Progenitor cell of endocrine pancreas (in vitro differentiated cells): ENCODE results near the gene MAML2. TPM values are rescaled to one million over a fixed set of nuclear protein-coding genes. Genes with fewer than 3 reads are reported as not detected.
A peak's percentile ranks its signal among the peaks of the same experiment; 100 is the strongest.

ENCODE experiments used
- DNase-seq: peaks from one replicate; pipeline ENCODE4 v3.0.0; 2021; ENCODE audit warnings: low spot score; ENCODE audit not compliant: unreplicated experiment
- H3K27ac Mint-ChIP-seq: 2 replicates; pipeline ENCODE4 v1.8.0; 2021; ENCODE audit warnings: mild to moderate bottlenecking, moderate library complexity, mixed read lengths
- H3K27me3 Mint-ChIP-seq: 2 replicates; pipeline ENCODE4 v1.8.0; 2021; ENCODE audit warnings: mixed read lengths
- H3K36me3 Mint-ChIP-seq: 2 replicates; pipeline ENCODE4 v1.8.0; 2022; ENCODE audit warnings: mixed read lengths; ENCODE audit not compliant: insufficient read depth
- H3K4me1 Mint-ChIP-seq: 2 replicates; pipeline ENCODE4 v1.8.0; 2021; ENCODE audit warnings: low read depth, mixed read lengths
- H3K4me3 Mint-ChIP-seq: 2 replicates; pipeline ENCODE4 v1.8.0; 2021; ENCODE audit warnings: low read depth, mild to moderate bottlenecking, moderate library complexity, mixed read lengths
- H3K9me3 Mint-ChIP-seq: 2 replicates; pipeline ENCODE4 v1.8.0; 2021; ENCODE audit warnings: low read depth, mixed read lengths
- total RNA-seq: library from RNA; stranded (reverse); gene quantifications from 2 replicates; pipeline ENCODE4 v1.2.1, GENCODE V29; 2021
- TF ChIP-seq, protein P1 (sequence below): fragments of 200-600 bp; sonication (generic); IDR thresholded peaks from one replicate; pipeline ENCODE4 v1.5.0; 2021; ENCODE audit warnings: antibody characterized with exemption, mild to moderate bottlenecking; ENCODE audit not compliant: unreplicated experiment

Gene MAML2
- total RNA-seq, 1 donor from 2014 or later = 17.6 TPM

DNA sequence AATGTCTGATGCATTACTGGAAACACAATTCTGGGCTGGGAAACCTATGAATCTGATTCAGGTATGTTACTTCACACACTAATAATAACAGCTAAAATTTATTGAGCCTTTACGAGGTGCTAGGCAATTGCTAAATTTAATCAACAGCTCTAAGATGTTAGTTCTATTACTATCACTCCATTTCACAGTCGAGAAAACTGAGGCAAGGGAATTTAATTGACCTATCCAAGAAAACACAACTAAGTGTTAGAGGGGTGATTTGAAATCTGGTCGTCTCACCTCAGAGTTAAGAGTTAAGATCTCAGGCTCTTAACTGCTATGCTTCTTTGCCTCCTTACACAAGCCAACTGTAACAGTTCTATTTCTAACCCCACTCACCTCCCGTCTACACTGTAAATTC, 8.8 kb downstream of the MAML2 start:
- Mint-ChIP-seq H3K4me3 (no peak overlapping the region), H3K36me3 (peaks cover 9% of the 10 kb centered on the region), H3K27me3 (no peaks in the 10 kb centered on the region), H3K9me3 (no peaks in the 10 kb centered on the region), H3K27ac (no peak overlapping the region), H3K4me1 (peaks cover 49% of the 10 kb centered on the region)
- DNase-seq = no peak
- TF ChIP-seq, protein P1, sequence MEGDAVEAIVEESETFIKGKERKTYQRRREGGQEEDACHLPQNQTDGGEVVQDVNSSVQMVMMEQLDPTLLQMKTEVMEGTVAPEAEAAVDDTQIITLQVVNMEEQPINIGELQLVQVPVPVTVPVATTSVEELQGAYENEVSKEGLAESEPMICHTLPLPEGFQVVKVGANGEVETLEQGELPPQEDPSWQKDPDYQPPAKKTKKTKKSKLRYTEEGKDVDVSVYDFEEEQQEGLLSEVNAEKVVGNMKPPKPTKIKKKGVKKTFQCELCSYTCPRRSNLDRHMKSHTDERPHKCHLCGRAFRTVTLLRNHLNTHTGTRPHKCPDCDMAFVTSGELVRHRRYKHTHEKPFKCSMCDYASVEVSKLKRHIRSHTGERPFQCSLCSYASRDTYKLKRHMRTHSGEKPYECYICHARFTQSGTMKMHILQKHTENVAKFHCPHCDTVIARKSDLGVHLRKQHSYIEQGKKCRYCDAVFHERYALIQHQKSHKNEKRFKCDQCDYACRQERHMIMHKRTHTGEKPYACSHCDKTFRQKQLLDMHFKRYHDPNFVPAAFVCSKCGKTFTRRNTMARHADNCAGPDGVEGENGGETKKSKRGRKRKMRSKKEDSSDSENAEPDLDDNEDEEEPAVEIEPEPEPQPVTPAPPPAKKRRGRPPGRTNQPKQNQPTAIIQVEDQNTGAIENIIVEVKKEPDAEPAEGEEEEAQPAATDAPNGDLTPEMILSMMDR = no peak

DNA sequence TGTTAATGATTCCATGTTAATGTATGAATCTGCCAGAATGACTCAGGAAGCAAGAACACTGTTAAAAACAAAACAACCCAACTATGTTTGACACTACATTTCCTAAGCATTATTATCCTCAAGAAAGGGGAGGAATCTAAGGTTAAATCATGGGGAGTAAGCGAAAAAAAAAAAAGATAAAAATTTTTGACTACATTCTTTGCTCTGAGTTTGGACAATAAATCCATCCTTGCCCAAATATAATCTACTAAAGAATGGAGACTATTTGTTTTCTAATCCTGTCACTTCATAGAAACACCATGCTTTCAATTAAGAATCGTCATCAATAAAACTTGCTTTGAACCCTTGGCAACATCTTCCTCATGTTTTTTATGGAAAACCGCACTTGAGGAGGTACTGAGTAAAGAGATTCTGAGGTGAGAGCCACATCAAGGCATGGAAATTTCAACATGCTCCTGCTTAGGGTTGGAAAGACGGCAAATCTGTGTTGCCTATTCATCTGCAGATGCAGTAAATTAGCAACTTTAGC, 9.7 kb downstream of the MAML2 start:
- H3K27ac Mint-ChIP-seq = no peak overlapping the region
- H3K4me3 Mint-ChIP-seq = no peak overlapping the region
- TF ChIP-seq, protein P1 = no peak
- no peaks in the 10 kb centered on the region for H3K9me3 Mint-ChIP-seq
- peaks cover 46% of the 10 kb centered on the region for H3K4me1 Mint-ChIP-seq
- no peak for DNase-seq
- peaks cover 9% of the 10 kb centered on the region for H3K36me3 Mint-ChIP-seq
- no peaks in the 10 kb centered on the region for H3K27me3 Mint-ChIP-seq

DNA sequence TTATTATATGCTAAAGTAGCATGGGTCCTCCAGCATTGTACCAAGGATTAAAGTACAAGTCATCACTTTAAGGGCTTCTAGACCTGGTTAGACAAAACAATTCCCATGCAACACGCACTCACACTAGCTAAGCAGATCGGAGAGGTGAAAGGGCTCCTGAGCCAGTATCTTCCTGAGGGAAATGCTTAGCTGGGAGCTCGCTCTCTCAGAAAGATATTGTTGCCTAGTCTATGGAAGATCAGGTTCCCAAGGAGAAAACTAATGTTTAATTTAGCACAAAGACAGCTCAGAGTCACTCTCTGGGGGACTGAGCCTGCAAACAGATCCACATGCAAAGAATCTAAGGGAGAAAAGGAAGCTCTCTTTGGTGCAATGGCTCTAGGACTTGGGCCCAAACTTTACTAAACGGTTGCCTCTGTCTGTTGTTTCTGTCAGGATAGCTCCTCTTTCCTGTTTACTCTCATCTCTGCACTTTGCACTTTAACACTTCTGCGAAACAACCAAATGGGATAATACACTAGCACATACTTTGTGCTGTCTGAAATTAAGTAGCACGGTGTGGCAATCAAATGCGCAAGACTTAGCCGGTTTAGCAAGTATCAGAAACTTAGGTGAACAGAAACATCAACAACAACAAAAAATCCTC, 10.7 kb downstream of the MAML2 start:
- Mint-ChIP-seq H3K27ac (peak overlapping the region; percentile 2), H3K36me3 (peaks cover 9% of the 10 kb centered on the region), H3K4me1 (peaks cover 36% of the 10 kb centered on the region), H3K4me3 (no peak overlapping the region), H3K27me3 (no peaks in the 10 kb centered on the region), H3K9me3 (no peaks in the 10 kb centered on the region)
- TF ChIP-seq, protein P1 = no peak
- DNase-seq = no peak

DNA sequence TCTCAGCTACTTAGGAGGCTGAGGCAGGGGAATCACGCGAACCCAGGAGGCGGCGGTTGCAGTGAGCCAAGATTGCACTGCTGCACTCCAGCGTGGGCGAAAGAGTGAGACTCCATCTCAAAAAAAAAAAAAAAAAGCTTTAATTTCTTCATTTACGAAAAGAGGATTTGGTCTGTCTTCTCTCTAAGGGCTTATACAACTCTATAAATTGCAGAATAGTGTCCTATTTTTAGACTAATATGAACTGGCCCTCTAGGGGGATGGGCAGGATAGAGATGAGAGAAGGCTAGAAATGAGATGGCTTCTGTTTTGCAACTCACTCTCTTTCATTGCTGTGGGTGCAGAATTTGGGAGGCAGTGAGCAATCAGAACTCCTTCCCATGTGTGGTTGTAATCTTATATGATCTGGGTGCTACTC, 11.3 kb downstream of the MAML2 start:
- Mint-ChIP-seq H3K27ac (no peak overlapping the region), H3K9me3 (no peaks in the 10 kb centered on the region), H3K27me3 (no peaks in the 10 kb centered on the region), H3K4me1 (peaks cover 33% of the 10 kb centered on the region), H3K4me3 (no peak overlapping the region), H3K36me3 (peaks cover 9% of the 10 kb centered on the region)
- TF ChIP-seq, protein P1 = no peak
- DNase-seq = no peak

DNA sequence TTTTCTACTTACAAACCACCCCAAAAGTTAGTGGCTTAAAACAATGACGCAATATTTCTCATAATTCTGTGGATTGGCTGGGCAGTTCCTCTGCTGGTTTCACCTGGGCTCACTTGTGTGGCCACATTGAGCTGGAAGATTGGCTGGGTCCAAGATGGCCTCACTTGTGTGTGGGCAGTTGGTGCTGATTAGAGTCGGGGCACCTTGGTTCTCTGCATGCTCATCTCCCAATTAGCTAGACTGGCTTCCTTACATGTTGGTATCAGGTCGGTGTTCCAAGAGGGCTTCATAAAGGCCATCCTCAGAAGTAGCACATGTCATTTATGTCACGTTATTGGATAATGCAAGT, 12.5 kb downstream of the MAML2 start:
- no peaks in the 10 kb centered on the region for H3K27me3 Mint-ChIP-seq
- DNase-seq = no peak
- peaks cover 7% of the 10 kb centered on the region for H3K36me3 Mint-ChIP-seq
- TF ChIP-seq, protein P1 = no peak
- H3K4me3 Mint-ChIP-seq = no peak overlapping the region
- H3K9me3 Mint-ChIP-seq = no peaks in the 10 kb centered on the region
- no peak overlapping the region for H3K27ac Mint-ChIP-seq
- peaks cover 29% of the 10 kb centered on the region for H3K4me1 Mint-ChIP-seq
